Endothelial cell of umbilical vein (primary cell): ENCODE results near the gene VASN.

Experiments used
- CTCF ChIP-seq, 2 donors: IDR thresholded peaks; 1 replicate in 1 of 2; 2 replicates in 1 of 2; pipeline ENCODE4 v1.5.1; 2011; ENCODE audit warnings: low read length in 2 of 2, mild to moderate bottlenecking in 2 of 2, moderate library complexity in 2 of 2, control low read depth in 1 of 2, inconsistent platforms in 1 of 2, low read depth in 1 of 2; ENCODE audit not compliant: insufficient read depth in 1 of 2; ENCODE audit errors: extremely low read depth in 1 of 2
- EZH2 ChIP-seq: IDR thresholded peaks from 2 replicates; pipeline ENCODE4 v1.6.1; 2012; ENCODE audit warnings: borderline replicate concordance, low read depth, mild to moderate bottlenecking, moderate library complexity, low read length, inconsistent platforms; ENCODE audit not compliant: severe bottlenecking
- POLR2A ChIP-seq: IDR thresholded peaks from 2 replicates; pipeline ENCODE4 v1.6.1; 2012; ENCODE audit warnings: low read depth, mild to moderate bottlenecking, control low read depth, low read length
- TF ChIP-seq, protein P1 (sequence below): IDR thresholded peaks from 2 replicates; pipeline ENCODE4 v1.6.1; 2011; ENCODE audit not compliant: insufficient read depth, insufficient read length

DNA sequence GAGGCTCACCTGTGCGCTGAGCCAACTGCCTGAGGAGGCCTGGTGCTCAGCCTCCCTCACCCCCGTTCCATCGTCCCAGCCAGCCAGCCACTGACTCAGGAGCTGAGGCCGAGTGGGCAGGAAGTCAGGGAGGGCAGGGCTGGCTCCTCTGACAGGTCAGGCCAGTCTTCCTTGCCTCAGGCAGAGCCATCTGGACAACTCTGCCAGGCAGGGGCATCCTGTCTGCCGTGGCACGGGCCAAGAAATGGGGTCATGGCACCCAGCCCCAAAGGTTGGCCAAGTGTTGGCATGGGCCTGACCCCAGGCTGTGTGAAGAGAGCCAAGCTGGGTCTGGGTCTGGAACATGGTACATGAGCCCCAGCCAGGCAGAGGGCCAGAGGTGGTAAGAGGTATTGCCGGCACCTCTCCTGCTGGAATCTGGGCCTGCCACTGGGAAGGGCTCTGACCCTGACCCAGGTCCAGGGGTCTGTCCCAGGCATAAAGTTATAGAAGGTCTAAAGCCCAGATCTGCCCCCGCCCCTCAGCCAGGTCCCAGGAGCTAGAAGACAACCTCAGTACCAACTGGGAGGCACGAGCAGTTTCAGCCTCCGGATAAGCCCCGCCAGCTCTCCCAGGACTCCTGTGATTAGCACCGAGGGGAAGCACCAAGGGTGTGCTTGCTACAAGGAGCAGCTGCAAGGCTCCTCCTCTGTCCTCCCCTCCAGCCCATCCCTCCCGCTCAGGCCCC, 2.5 kb upstream of the VASN start:
- no peak for TF ChIP-seq POLR2A
- TF ChIP-seq, protein P1, sequence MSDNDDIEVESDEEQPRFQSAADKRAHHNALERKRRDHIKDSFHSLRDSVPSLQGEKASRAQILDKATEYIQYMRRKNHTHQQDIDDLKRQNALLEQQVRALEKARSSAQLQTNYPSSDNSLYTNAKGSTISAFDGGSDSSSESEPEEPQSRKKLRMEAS = no peak
- TF ChIP-seq CTCF (IDR thresholded peaks at IDR 0.05; ENCODE audit: extremely low read depth in 1 of 2, insufficient read depth in 1 of 2, low read depth in 1 of 2, low read length in 2 of 2) = no peak
- TF ChIP-seq EZH2 = no peak
